ENCODE data around the gene CCS. TPM values are rescaled to one million over a fixed set of nuclear protein-coding genes. Genes with fewer than 3 reads are reported as not detected.

CCS gene
- total RNA-seq, 1 donor from 2014 or later: 22.1 TPM

DNA sequence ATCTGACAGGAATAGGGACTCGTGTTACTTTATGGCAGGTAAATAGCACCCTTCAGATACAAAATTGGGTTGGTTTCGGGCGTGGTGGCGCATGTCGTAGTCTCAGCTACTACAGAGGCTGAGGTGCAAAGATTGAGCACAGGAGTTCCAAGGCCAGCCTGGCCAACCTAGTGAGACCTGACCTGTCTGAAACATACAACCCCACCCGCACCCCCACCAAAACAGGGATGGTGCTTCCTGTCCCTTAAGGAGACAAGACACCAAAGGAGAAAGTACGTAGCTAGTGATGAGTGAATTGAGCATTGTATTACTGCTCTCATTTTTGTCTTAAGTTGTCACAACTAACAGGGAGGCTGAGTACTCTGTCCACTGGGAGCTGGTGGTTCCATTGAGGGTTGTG, 59.7 kb downstream of the CCS start:
- H3K4me3 ChIP-seq (ENCODE audit: low read depth, low read length): no peak overlapping the region
- TF ChIP-seq, protein P1, sequence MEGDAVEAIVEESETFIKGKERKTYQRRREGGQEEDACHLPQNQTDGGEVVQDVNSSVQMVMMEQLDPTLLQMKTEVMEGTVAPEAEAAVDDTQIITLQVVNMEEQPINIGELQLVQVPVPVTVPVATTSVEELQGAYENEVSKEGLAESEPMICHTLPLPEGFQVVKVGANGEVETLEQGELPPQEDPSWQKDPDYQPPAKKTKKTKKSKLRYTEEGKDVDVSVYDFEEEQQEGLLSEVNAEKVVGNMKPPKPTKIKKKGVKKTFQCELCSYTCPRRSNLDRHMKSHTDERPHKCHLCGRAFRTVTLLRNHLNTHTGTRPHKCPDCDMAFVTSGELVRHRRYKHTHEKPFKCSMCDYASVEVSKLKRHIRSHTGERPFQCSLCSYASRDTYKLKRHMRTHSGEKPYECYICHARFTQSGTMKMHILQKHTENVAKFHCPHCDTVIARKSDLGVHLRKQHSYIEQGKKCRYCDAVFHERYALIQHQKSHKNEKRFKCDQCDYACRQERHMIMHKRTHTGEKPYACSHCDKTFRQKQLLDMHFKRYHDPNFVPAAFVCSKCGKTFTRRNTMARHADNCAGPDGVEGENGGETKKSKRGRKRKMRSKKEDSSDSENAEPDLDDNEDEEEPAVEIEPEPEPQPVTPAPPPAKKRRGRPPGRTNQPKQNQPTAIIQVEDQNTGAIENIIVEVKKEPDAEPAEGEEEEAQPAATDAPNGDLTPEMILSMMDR (conservative IDR thresholded peaks at IDR 0.05; ENCODE audit: low read depth, low read length): no peak
- no peak for DNase-seq (ENCODE audit: low read depth)

DNA sequence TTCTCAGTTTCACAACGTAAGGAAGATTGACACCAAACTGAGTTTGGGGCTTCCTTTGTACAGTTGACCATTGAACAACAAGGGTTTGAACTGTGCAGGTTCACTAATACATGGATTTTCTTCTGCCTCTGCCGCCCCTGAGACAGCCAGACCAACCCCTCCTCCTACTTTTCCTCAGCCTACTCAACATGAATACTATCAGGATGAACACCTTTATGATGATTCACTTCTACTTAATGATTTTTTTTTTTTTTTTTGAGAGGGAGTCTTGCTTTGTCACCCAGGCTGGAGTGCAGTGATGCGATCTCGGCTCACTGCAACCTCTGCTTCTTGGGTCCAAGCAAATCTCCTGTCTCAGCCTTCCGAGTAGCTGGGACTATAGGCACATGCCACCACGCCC, 60.1 kb downstream of the CCS start:
- no peak for DNase-seq (ENCODE audit: low read depth)
- no peak overlapping the region for H3K4me3 ChIP-seq (ENCODE audit: low read depth, low read length)
- TF ChIP-seq, protein P1 (conservative IDR thresholded peaks at IDR 0.05; ENCODE audit: low read depth, low read length): no peak

Other genes starting within 250 kb of the CCS start
- 72.0 and 95.1 TPM in 2 replicates for gene BRMS1, start 248.1 kb upstream of the CCS start, total RNA-seq
- 32.0 and 36.2 TPM in 2 replicates for gene B4GAT1, start 245.6 kb upstream of the CCS start, total RNA-seq
- gene SLC29A2, start 221.4 kb upstream of the CCS start, total RNA-seq: 6.6 and 12.3 TPM in 2 replicates
- not detected in 2 replicates for gene NPAS4, start 172.2 kb upstream of the CCS start, total RNA-seq
- gene MRPL11, start 154.3 kb upstream of the CCS start, total RNA-seq: 85.3 TPM in 2 replicates
- gene PELI3, start 126.3 kb upstream of the CCS start, total RNA-seq: 3.5 and 3.6 TPM in 2 replicates
- gene DPP3, start 112.8 kb upstream of the CCS start, total RNA-seq: 88.8 and 106 TPM in 2 replicates
- 20.0 and 43.6 TPM in 2 replicates for gene BBS1, start 82.5 kb upstream of the CCS start, total RNA-seq
- 15.0 and 17.8 TPM in 2 replicates for gene ZDHHC24, start 47.1 kb upstream of the CCS start, total RNA-seq
- not detected in 2 replicates for gene ACTN3, start 46.3 kb upstream of the CCS start, total RNA-seq
- gene CTSF, start 24.6 kb upstream of the CCS start, total RNA-seq: 6.7 and 15.2 TPM in 2 replicates
- gene CCDC87, start 122 bp upstream of the CCS start, total RNA-seq: 0.14 and 0.52 TPM in 2 replicates
- 40.4 and 73.7 TPM in 2 replicates for gene RBM14, start 23.4 kb downstream of the CCS start, total RNA-seq
- 105 and 133 TPM in 2 replicates for gene RBM4, start 45.5 kb downstream of the CCS start, total RNA-seq
- gene RBM4B, start 84.7 kb downstream of the CCS start, total RNA-seq: 4.0 and 17.3 TPM in 2 replicates
- gene SPTBN2, start 136.0 kb downstream of the CCS start, total RNA-seq: 63.9 and 78.9 TPM in 2 replicates

Measured in epithelial cell of proximal tubule (primary cell).